GM23338 (cell line): Measurements from ENCODE around the gene ARPC2. TPM values are rescaled to one million over a fixed set of nuclear protein-coding genes. Genes with fewer than 3 reads are reported as not detected.

Experiments
- ATAC-seq: fragments of 200-7000 bp; cut with Tn5 transposase; 3 replicates; pipeline ENCODE4 v1.9.1; 2020
- DNase-seq: peaks from one replicate; pipeline ENCODE4 v3.0.0-alpha.2; 2015; ENCODE audit warnings: low spot score
- H2AFZ ChIP-seq: fragments of 200-600 bp; sonication (generic); 2 replicates; pipeline ENCODE4 v1.8.0; 2016; ENCODE audit warnings: antibody characterized with exemption, mild to moderate bottlenecking, moderate library complexity
- H3F3A ChIP-seq: fragments of 200-600 bp; sonication (generic); replicated peaks from 2 replicates; pipeline ENCODE4 v1.8.0; 2017; ENCODE audit warnings: antibody characterized with exemption, mixed run types, low read depth
- H3K27ac ChIP-seq: fragments of 200-600 bp; sonication (generic); 2 replicates; pipeline ENCODE4 v1.6.1; 2016; ENCODE audit warnings: low read depth
- H3K27me3 ChIP-seq: fragments of 200-600 bp; sonication (generic); 2 replicates; pipeline ENCODE4 v1.8.0; 2016; ENCODE audit warnings: mild to moderate bottlenecking, mixed run types, moderate library complexity; ENCODE audit not compliant: insufficient read depth
- H3K36me3 ChIP-seq: fragments of 200-600 bp; sonication (generic); 2 replicates; pipeline ENCODE4 v1.8.0; 2016; ENCODE audit warnings: mild to moderate bottlenecking; ENCODE audit not compliant: insufficient read depth
- H3K4me1 ChIP-seq: fragments of 200-600 bp; sonication (generic); 2 replicates; pipeline ENCODE4 v1.8.0; 2016; ENCODE audit warnings: mild to moderate bottlenecking, moderate library complexity; ENCODE audit not compliant: insufficient read depth
- H3K4me2 ChIP-seq: fragments of 200-600 bp; sonication (generic); 2 replicates; pipeline ENCODE4 v1.7.1; 2017; ENCODE audit warnings: mixed run types
- H3K4me3 ChIP-seq: fragments of 200-600 bp; sonication (generic); 2 replicates; pipeline ENCODE4 v1.6.1; 2016; ENCODE audit warnings: mixed run types
- H3K79me2 ChIP-seq: fragments of 200-600 bp; sonication (generic); replicated peaks from 2 replicates; pipeline ENCODE4 v1.8.0; 2017; ENCODE audit warnings: mild to moderate bottlenecking; ENCODE audit not compliant: insufficient read depth
- H3K9me2 ChIP-seq: fragments of 200-600 bp; sonication (generic); 2 replicates; pipeline ENCODE4 v1.8.0; 2017; ENCODE audit not compliant: insufficient read depth
- H4K20me1 ChIP-seq: fragments of 200-600 bp; sonication (generic); replicated peaks from 2 replicates; pipeline ENCODE4 v1.8.0; 2017; ENCODE audit warnings: mild to moderate bottlenecking; ENCODE audit not compliant: insufficient read depth
- H3K27ac Mint-ChIP-seq: 2 replicates; pipeline ENCODE4 v1.8.0; 2020; ENCODE audit warnings: inconsistent platforms, mild to moderate bottlenecking, moderate library complexity, mixed read lengths
- H3K27me3 Mint-ChIP-seq: 3 replicates; pipeline ENCODE4 v1.8.0; 2022; ENCODE audit warnings: low read depth, mild to moderate bottlenecking, moderate library complexity, mixed read lengths, inconsistent platforms; ENCODE audit not compliant: insufficient read depth, poor library complexity
- H3K36me3 Mint-ChIP-seq: 3 replicates; pipeline ENCODE4 v1.8.0; 2021; ENCODE audit warnings: low read depth, mild to moderate bottlenecking, inconsistent platforms, moderate library complexity, mixed read lengths
- H3K4me1 Mint-ChIP-seq: 3 replicates; pipeline ENCODE4 v1.8.0; 2020; ENCODE audit warnings: mild to moderate bottlenecking, inconsistent platforms, mixed read lengths
- H3K4me3 Mint-ChIP-seq: 3 replicates; pipeline ENCODE4 v1.8.0; 2021; ENCODE audit warnings: moderate library complexity, mild to moderate bottlenecking, inconsistent platforms, mixed read lengths
- H3K9me3 Mint-ChIP-seq: 3 replicates; pipeline ENCODE4 v1.8.0; 2020; ENCODE audit warnings: moderate library complexity, mild to moderate bottlenecking, inconsistent platforms, mixed read lengths
- CREB1 ChIP-seq: fragments of 250-450 bp; sonication (Bioruptor Pico); IDR thresholded peaks from 2 replicates; pipeline ENCODE4 v1.5.0; 2020; ENCODE audit warnings: low read depth, mild to moderate bottlenecking, moderate library complexity
- CTCF ChIP-seq, 2 experiments: fragments of 200-600 bp in 1 of 2; sonication (generic) in 1 of 2; conservative IDR thresholded peaks; 2 replicates each; pipeline versions ENCODE4 v1.5.1 to v1.6.1; 2016 to 2017; ENCODE audit warnings: antibody characterized with exemption in 2 of 2, low read depth in 2 of 2, mild to moderate bottlenecking in 2 of 2, moderate library complexity in 1 of 2
- EZH2 ChIP-seq: fragments of 200-600 bp; sonication (generic); IDR thresholded peaks from one replicate; pipeline ENCODE4 v1.8.0; 2017; ENCODE audit warnings: antibody characterized with exemption, mild to moderate bottlenecking, low read depth; ENCODE audit not compliant: unreplicated experiment
- EZH2phosphoT487 ChIP-seq: fragments of 200-600 bp; sonication (generic); IDR thresholded peaks from one replicate; pipeline ENCODE4 v1.8.1; 2018; ENCODE audit warnings: antibody characterized with exemption; ENCODE audit not compliant: unreplicated experiment
- JUNB ChIP-seq: IDR thresholded peaks from one replicate; pipeline ENCODE4 v1.6.1; 2016; ENCODE audit warnings: antibody characterized with exemption; ENCODE audit not compliant: unreplicated experiment
- NANOG ChIP-seq: IDR thresholded peaks from 2 replicates; pipeline ENCODE4 v1.6.1; 2016; ENCODE audit warnings: antibody characterized with exemption, borderline replicate concordance
- POLR2AphosphoS5 ChIP-seq: IDR thresholded peaks from 2 replicates; pipeline ENCODE4 v1.6.1; 2016; ENCODE audit warnings: antibody characterized with exemption, low read depth
- REST ChIP-seq: IDR thresholded peaks from one replicate; pipeline ENCODE4 v1.6.1; 2018; ENCODE audit warnings: antibody characterized with exemption; ENCODE audit not compliant: unreplicated experiment
- STAT1 ChIP-seq: IDR thresholded peaks from one replicate; pipeline ENCODE4 v1.6.1; 2016; ENCODE audit warnings: antibody characterized with exemption; ENCODE audit not compliant: unreplicated experiment
- ZNF114 ChIP-seq: fragments of 250-450 bp; sonication (Bioruptor Pico); IDR thresholded peaks from 2 replicates; pipeline ENCODE4 v1.5.0; 2020; ENCODE audit warnings: mild to moderate bottlenecking, moderate library complexity
- polyA plus RNA-seq: library from polyadenylated mRNA; unstranded; fragments of >200 nt; fragmentation: Nextera tagmentation; extraction: Ambion mirVana; gene quantifications from 2 replicates; pipeline ENCODE4 v1.2.1, GENCODE V29; 2016
- total RNA-seq: library from RNA; depleted of rRNA; stranded (reverse); fragments of >200 nt; shearing (Covaris generic); gene quantifications from 2 replicates; pipeline ENCODE4 v1.2.3, GENCODE V29; 2014
- TF ChIP-seq, protein P1 (sequence below): IDR thresholded peaks from 2 replicates; pipeline ENCODE4 v1.6.1; 2016; ENCODE audit warnings: antibody characterized with exemption

ARPC2 gene
- total and polyA plus RNA-seq, 2 experiments from 2014 or later, result 217 to 271 TPM

- no peak for TF ChIP-seq REST
Observed at GRCh38 chr2:218187296-218188015, 29.5 kb upstream of the ARPC2 start (continued).

DNA sequence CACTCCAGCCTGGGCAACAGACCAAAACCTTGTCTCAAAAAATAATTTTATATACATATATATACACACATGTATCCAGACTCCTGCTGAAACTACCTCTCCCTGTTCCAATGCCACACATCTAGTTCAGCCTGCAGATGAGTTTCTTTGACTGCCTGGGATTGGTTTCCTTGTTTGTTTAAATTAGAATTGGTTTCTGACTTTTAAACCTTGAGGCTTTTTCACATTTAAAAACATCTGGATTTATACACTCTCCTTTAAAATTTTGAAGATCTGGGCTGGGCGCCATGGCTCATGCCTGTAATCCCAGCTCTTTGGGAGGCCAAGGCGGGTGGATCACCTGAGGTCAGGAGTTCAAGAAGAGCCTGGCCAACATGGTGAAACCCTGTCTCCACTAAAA is 28.5 kb upstream of the ARPC2 start:
- peaks cover 13% of the 10 kb centered on the region for H3K4me1 Mint-ChIP-seq
- TF ChIP-seq CTCF (conservative IDR thresholded peaks at IDR 0.05; ENCODE audit: low read depth in 2 of 2), result no peak
- TF ChIP-seq, protein P1, sequence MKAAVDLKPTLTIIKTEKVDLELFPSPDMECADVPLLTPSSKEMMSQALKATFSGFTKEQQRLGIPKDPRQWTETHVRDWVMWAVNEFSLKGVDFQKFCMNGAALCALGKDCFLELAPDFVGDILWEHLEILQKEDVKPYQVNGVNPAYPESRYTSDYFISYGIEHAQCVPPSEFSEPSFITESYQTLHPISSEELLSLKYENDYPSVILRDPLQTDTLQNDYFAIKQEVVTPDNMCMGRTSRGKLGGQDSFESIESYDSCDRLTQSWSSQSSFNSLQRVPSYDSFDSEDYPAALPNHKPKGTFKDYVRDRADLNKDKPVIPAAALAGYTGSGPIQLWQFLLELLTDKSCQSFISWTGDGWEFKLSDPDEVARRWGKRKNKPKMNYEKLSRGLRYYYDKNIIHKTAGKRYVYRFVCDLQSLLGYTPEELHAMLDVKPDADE, result no peak
- no peak for TF ChIP-seq JUNB
- no peak for TF ChIP-seq STAT1
- no peak for TF ChIP-seq EZH2phosphoT487
- TF ChIP-seq POLR2AphosphoS5, result no peak
- TF ChIP-seq EZH2, result no peak
- TF ChIP-seq CREB1 (CRISPR knock-in tag), result no peak
- TF ChIP-seq REST, result no peak
- no peak for TF ChIP-seq NANOG
- no peak for TF ChIP-seq ZNF114 (CRISPR knock-in tag)
- no peak for ATAC-seq

More for the DNA sequence above, 28.5 kb upstream of the ARPC2 start:
- Histone ChIP-seq H3K9me2 (no peaks in the 10 kb centered on the region), H3K4me1 (no peaks in the 10 kb centered on the region), H3K4me2 (no peak overlapping the region), H3K79me2 (no peaks in the 10 kb centered on the region), H3K27ac (no peak overlapping the region), H3K36me3 (no peaks in the 10 kb centered on the region), H2AFZ (no peak overlapping the region), H3K4me3 (no peak overlapping the region), H3K27me3 (no peaks in the 10 kb centered on the region), H4K20me1 (no peaks in the 10 kb centered on the region), H3F3A (no peaks in the 10 kb centered on the region)
- Mint-ChIP-seq H3K9me3 (no peaks in the 10 kb centered on the region), H3K27me3 (peaks cover 5% of the 10 kb centered on the region), H3K4me3 (no peak overlapping the region), H3K36me3 (no peaks in the 10 kb centered on the region), H3K27ac (no peak overlapping the region)
- no peak for DNase-seq
